AG04449 (cell line): Measurements from ENCODE around the gene ACTBL2.

Experiments
- CTCF ChIA-PET: fragments of 350-600 bp; formaldehyde crosslinking; extraction: SDS; loops from one replicate; lab custom pipeline; 2021; ENCODE audit warnings: antibody characterized with exemption; lab: Yijun Ruan, JAX
- POLR2A ChIA-PET: fragments of 400-600, 350-600 bp; formaldehyde crosslinking; extraction: SDS; loops from one replicate; lab custom pipeline; 2020; ENCODE audit warnings: antibody characterized with exemption, inconsistent platforms; lab: Yijun Ruan, JAX
- DNase-seq: peaks from one replicate; pipeline ENCODE4 v3.0.0-alpha.2; 2010; ENCODE audit warnings: low read depth, low spot score
- H3K4me3 ChIP-seq: 2 replicates; pipeline ENCODE4 v1.5.1; 2011; ENCODE audit warnings: low read depth, mild to moderate bottlenecking, control low read depth, low read length
- TF ChIP-seq, protein P1 (sequence below): IDR thresholded peaks from one replicate; pipeline ENCODE4 v1.5.1; 2011; ENCODE audit warnings: mild to moderate bottlenecking, moderate library complexity, low read length, control low read depth, inconsistent platforms; ENCODE audit not compliant: insufficient read depth; ENCODE audit errors: missing control alignments

ACTBL2 gene

GRCh38 chr5:57517250-57517649 is 34.6 kb upstream of the ACTBL2 start:
- TF ChIP-seq, protein P1, sequence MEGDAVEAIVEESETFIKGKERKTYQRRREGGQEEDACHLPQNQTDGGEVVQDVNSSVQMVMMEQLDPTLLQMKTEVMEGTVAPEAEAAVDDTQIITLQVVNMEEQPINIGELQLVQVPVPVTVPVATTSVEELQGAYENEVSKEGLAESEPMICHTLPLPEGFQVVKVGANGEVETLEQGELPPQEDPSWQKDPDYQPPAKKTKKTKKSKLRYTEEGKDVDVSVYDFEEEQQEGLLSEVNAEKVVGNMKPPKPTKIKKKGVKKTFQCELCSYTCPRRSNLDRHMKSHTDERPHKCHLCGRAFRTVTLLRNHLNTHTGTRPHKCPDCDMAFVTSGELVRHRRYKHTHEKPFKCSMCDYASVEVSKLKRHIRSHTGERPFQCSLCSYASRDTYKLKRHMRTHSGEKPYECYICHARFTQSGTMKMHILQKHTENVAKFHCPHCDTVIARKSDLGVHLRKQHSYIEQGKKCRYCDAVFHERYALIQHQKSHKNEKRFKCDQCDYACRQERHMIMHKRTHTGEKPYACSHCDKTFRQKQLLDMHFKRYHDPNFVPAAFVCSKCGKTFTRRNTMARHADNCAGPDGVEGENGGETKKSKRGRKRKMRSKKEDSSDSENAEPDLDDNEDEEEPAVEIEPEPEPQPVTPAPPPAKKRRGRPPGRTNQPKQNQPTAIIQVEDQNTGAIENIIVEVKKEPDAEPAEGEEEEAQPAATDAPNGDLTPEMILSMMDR = no peak
- no peak overlapping the region for H3K4me3 ChIP-seq
- DNase-seq = no peak
- CTCF ChIA-PET = no interaction called here
- POLR2A ChIA-PET = no interaction called here

- ChIA-PET CTCF (interaction anchor here (0.9 to 4.5 kb wide), 4 partner anchors 14 to 948 kb away, joined by 4 to 42 read pairs (median 4); no protein-coding TSS in a partner anchor), POLR2A (no interaction called here)
- no peak for DNase-seq
- H3K4me3 ChIP-seq = no peak overlapping the region
- TF ChIP-seq, protein P1 = no peak
Measured at GRCh38 chr5:57513785-57514184, 31.2 kb upstream of the ACTBL2 start.

DNA sequence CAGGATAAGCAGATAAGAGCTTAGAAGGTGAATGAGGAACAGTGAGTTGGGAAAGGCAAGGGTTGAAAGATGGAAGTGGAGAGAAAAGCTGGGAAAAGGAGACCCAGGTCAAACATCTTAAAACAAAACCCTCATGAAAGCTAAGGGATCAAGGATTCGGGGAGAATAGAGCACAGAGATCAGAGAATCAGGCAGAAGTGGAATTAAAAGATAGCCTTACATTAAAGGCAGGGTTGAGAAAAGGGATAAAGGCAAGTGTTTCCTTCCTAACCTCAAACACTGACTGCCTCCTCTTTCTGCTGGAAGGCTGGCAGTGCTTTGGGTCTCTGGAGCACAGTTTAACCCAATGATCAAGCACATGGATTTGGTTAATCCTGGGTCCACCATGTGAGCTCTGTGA is 28.7 kb upstream of the ACTBL2 start:
- CTCF ChIA-PET = interaction anchor here (4.5 kb wide), 1 partner anchor 12 kb away, joined by 42 read pairs; no protein-coding TSS in a partner anchor
- POLR2A ChIA-PET = no interaction called here
- H3K4me3 ChIP-seq = no peak overlapping the region
- no peak for DNase-seq
- TF ChIP-seq, protein P1 = no peak

DNA sequence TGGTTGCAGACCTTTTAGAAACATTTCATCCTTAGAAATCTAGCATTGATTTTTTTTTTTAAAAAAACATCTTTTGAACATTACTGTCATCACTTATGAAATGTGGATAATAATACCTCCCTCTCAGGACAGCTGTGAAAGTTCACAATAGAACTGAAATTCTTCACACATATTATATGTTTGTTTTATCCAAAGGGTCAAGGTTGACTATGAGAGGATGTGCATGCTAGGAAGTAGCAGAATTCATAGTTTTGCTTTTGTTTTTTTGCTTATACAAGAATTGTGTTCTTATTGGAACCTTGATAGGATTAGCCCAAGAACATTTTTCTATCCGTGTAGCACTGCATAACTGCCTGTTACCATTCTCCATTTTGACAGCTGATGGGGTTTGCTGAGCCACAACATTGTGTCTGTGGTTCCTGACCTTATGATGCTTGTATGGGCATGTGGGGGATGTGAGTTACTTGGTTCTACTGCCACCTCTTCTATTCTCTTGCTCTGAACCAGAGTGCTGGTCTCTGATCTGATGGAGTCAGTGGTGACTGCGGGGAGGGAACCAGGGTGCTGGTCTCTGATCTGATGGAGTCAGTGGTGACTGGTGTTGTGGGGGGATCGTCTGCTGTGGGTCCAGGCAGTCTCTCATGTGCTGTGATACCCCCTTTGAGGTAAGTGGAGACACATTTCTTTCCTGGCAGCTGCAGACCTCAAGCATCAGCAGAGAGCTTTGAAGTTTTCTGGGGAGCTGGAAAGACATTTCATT is 27.1 kb upstream of the ACTBL2 start:
- DNase-seq = no peak
- TF ChIP-seq, protein P1 = no peak
- no peak overlapping the region for H3K4me3 ChIP-seq
- CTCF ChIA-PET = interaction anchor here (0.7 to 4.5 kb wide), 3 partner anchors 10 to 952 kb away, joined by 3 to 42 read pairs (median 23); no protein-coding TSS in a partner anchor
- POLR2A ChIA-PET = no interaction called here

DNA sequence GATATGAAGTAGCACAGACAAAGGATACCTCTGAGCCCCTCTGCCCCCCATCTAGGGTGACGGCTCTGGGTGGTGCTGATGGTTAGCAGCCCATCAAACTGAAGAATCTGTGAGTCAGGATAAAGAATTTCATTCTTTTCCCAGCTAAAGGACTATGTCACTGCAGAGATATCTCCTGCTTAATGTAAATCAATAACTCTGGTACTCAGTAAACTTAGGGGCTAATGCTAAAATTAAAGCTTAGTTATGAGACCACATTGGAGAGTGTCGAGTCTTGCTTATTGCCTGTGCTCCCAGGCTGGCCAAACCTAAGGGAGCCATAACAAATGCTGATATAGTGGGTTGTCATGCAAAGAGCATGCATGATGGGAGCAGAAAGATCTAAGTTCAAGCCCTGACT is 25.6 kb upstream of the ACTBL2 start:
- no peak overlapping the region for H3K4me3 ChIP-seq
- POLR2A ChIA-PET = interaction anchor here (0.9 kb wide), 1 partner anchor 951 kb away, joined by 3 read pairs; the partner anchor contains the start of gene PLK2
- DNase-seq = no peak
- TF ChIP-seq, protein P1 = no peak
- CTCF ChIA-PET = interaction anchor here (1.1 to 2.5 kb wide), 3 partner anchors 9 to 210 kb away, joined by 3 to 23 read pairs (median 4); no protein-coding TSS in a partner anchor
